GM23338 (cell line): ENCODE measurements around the gene NEMF.
A peak's percentile ranks its signal among the peaks of the same experiment; 100 is the strongest.

Experiments
- CREB1 ChIP-seq: fragments of 250-450 bp; sonication (Bioruptor Pico); IDR thresholded peaks from 2 replicates; pipeline ENCODE4 v1.5.0; 2020; ENCODE audit warnings: low read depth, mild to moderate bottlenecking, moderate library complexity
- CTCF ChIP-seq, 2 experiments: fragments of 200-600 bp in 1 of 2; sonication (generic) in 1 of 2; conservative IDR thresholded peaks; 2 replicates each; pipeline versions ENCODE4 v1.5.1 to v1.6.1; 2016 to 2017; ENCODE audit warnings: antibody characterized with exemption in 2 of 2, low read depth in 2 of 2, mild to moderate bottlenecking in 2 of 2, moderate library complexity in 1 of 2
- ETS1 ChIP-seq: IDR thresholded peaks from 2 replicates; pipeline ENCODE4 v1.6.1; 2016; ENCODE audit warnings: antibody characterized with exemption
- EZH2 ChIP-seq: fragments of 200-600 bp; sonication (generic); IDR thresholded peaks from one replicate; pipeline ENCODE4 v1.8.0; 2017; ENCODE audit warnings: antibody characterized with exemption, mild to moderate bottlenecking, low read depth; ENCODE audit not compliant: unreplicated experiment
- EZH2phosphoT487 ChIP-seq: fragments of 200-600 bp; sonication (generic); IDR thresholded peaks from one replicate; pipeline ENCODE4 v1.8.1; 2018; ENCODE audit warnings: antibody characterized with exemption; ENCODE audit not compliant: unreplicated experiment
- JUNB ChIP-seq: IDR thresholded peaks from one replicate; pipeline ENCODE4 v1.6.1; 2016; ENCODE audit warnings: antibody characterized with exemption; ENCODE audit not compliant: unreplicated experiment
- POLR2AphosphoS5 ChIP-seq: IDR thresholded peaks from 2 replicates; pipeline ENCODE4 v1.6.1; 2016; ENCODE audit warnings: antibody characterized with exemption, low read depth
- REST ChIP-seq: IDR thresholded peaks from one replicate; pipeline ENCODE4 v1.6.1; 2018; ENCODE audit warnings: antibody characterized with exemption; ENCODE audit not compliant: unreplicated experiment
- ZNF114 ChIP-seq: fragments of 250-450 bp; sonication (Bioruptor Pico); IDR thresholded peaks from 2 replicates; pipeline ENCODE4 v1.5.0; 2020; ENCODE audit warnings: mild to moderate bottlenecking, moderate library complexity

GRCh38 chr14:49867831-49868719 is 15.5 kb upstream of the NEMF start:
- no peak for TF ChIP-seq CTCF (conservative IDR thresholded peaks at IDR 0.05; ENCODE audit: low read depth in 2 of 2)
- TF ChIP-seq POLR2AphosphoS5: peak; percentile 76
- TF ChIP-seq ETS1: no peak
- no peak for TF ChIP-seq EZH2phosphoT487
- TF ChIP-seq REST: no peak
- TF ChIP-seq EZH2: no peak
- TF ChIP-seq JUNB: no peak
- no peak for TF ChIP-seq ZNF114 (CRISPR knock-in tag)
- no peak for TF ChIP-seq CREB1 (CRISPR knock-in tag)
